Sigmoid colon (tissue), 4 donors: ENCODE results near the gene MYO10.

Experiments used
- EP300 ChIP-seq, 4 donors: sonication (generic); formaldehyde crosslinking; IDR thresholded peaks; one replicate each; pipeline ENCODE4 v1.6.1; 2017; ENCODE audit warnings: antibody characterized with exemption in 4 of 4
- POLR2A ChIP-seq, 2 donors: fragments of 450-650 bp; IDR thresholded peaks; one replicate each; pipeline ENCODE4 v1.6.1; 2016; ENCODE audit warnings: antibody characterized with exemption in 2 of 2, mild to moderate bottlenecking in 2 of 2, moderate library complexity in 2 of 2
- POLR2AphosphoS5 ChIP-seq, 4 donors: sonication (generic); formaldehyde crosslinking; IDR thresholded peaks; one replicate each; pipeline ENCODE4 v1.6.1; 2017; ENCODE audit warnings: antibody characterized with exemption in 4 of 4
- TF ChIP-seq, protein P1 (sequence below), 4 experiments: fragments of 450-650 bp in 3 of 4; fragments of 200-600 bp in 1 of 4; IDR thresholded peaks; one replicate each; pipeline ENCODE4 v1.5.1; 2016 to 2019; ENCODE audit warnings: antibody characterized with exemption in 4 of 4, mild to moderate bottlenecking in 3 of 4, moderate library complexity in 2 of 4

DNA sequence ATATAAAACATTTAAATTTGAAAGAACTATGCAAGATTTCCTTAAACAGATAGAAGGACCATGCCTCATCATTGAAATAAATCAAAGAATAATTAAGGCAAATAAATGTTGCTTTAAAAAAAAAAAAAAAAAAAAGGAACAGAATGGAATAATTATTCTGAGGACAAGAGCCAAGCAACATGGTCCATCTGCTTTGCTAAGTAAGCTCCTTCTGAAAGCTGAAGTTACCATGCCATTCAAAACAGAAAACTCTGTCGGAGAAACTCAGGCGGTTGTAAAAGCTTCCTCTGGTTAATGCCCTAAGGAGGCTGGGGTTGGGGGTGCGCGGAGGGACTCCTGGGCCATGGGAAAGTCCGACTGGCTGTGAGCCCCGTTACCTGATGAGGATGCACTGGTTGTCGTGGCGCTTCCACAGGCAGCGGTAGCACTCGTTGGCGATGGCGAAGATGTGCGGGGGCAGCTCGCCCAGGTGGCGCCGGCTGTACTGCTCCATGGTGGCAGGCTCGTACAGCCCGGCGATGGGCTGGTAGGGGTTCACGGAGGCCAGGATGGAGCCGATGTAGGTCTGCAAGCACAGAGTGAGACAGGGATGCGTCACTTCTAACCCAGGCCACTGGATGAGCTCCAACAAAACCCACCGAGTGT lies 141.7 kb downstream of the MYO10 start:
- TF ChIP-seq POLR2AphosphoS5 (IDR thresholded peaks at IDR 0.05) (no peak), POLR2A (IDR thresholded peaks at IDR 0.05) (no peak), EP300 (IDR thresholded peaks at IDR 0.05) (no peak)
- TF ChIP-seq, protein P1, sequence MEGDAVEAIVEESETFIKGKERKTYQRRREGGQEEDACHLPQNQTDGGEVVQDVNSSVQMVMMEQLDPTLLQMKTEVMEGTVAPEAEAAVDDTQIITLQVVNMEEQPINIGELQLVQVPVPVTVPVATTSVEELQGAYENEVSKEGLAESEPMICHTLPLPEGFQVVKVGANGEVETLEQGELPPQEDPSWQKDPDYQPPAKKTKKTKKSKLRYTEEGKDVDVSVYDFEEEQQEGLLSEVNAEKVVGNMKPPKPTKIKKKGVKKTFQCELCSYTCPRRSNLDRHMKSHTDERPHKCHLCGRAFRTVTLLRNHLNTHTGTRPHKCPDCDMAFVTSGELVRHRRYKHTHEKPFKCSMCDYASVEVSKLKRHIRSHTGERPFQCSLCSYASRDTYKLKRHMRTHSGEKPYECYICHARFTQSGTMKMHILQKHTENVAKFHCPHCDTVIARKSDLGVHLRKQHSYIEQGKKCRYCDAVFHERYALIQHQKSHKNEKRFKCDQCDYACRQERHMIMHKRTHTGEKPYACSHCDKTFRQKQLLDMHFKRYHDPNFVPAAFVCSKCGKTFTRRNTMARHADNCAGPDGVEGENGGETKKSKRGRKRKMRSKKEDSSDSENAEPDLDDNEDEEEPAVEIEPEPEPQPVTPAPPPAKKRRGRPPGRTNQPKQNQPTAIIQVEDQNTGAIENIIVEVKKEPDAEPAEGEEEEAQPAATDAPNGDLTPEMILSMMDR (IDR thresholded peaks at IDR 0.05): no peak
